ENCODE results near the gene ZNF710. TPM values are rescaled to one million over a fixed set of nuclear protein-coding genes. Genes with fewer than 3 reads are reported as not detected.

ZNF710 gene
- total and polyA plus RNA-seq, 10 donors = 12.5 to 66.4 (median 30.2) TPM

DNA sequence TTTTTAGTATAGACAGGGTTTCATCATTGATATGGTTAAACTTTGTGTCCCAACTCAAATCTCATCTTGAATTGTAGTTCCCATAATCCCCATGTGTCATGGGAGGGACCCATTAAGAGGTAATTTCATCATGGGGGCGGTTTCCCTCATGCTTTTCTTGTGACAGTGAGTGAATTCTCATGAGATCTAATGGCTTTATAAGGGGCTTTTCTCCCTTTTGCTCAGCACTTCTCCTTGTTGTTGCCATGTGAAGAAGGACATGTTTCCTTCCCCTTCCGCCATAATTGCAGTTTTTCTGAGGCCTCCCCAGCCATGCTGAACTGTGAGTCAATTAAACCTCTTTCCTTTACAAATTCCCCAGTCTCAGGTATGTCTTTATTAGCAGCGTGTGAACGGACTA is 20.2 kb upstream of the ZNF710 start:
- Histone ChIP-seq H3K36me3 (no peaks in the 10 kb centered on the region), H3K27me3 (replicated peaks in 1 of 7) (peaks cover 0 to 5% (median 0%) of the 10 kb centered on the region in 7 donors), H3K4me1 (peaks cover 0 to 7% (median 2%) of the 10 kb centered on the region in 6 donors), H3K4me3 (no peak overlapping the region), H3K27ac (no peak overlapping the region), H3K9me3 (peaks cover 0 to 23% (median 15%) of the 10 kb centered on the region in 8 donors)
- intact Hi-C loops (cut with DNase I; ENCODE audit: low total_unique reads) = no loop called here
- DNase-seq = no peak
- WGBS, 5 donors = 80 to 92% (median 84%) methylated on average over 4 of the region's 4 CpGs
- TF ChIP-seq, protein P1, sequence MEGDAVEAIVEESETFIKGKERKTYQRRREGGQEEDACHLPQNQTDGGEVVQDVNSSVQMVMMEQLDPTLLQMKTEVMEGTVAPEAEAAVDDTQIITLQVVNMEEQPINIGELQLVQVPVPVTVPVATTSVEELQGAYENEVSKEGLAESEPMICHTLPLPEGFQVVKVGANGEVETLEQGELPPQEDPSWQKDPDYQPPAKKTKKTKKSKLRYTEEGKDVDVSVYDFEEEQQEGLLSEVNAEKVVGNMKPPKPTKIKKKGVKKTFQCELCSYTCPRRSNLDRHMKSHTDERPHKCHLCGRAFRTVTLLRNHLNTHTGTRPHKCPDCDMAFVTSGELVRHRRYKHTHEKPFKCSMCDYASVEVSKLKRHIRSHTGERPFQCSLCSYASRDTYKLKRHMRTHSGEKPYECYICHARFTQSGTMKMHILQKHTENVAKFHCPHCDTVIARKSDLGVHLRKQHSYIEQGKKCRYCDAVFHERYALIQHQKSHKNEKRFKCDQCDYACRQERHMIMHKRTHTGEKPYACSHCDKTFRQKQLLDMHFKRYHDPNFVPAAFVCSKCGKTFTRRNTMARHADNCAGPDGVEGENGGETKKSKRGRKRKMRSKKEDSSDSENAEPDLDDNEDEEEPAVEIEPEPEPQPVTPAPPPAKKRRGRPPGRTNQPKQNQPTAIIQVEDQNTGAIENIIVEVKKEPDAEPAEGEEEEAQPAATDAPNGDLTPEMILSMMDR (IDR thresholded peaks at IDR 0.05 in 8 of 11, conservative IDR thresholded peaks at IDR 0.05 in 3 of 11) = no peak
- TF ChIP-seq POLR2A (IDR thresholded peaks at IDR 0.05) (no peak), POLR2AphosphoS5 (IDR thresholded peaks at IDR 0.05) (no peak)

DNA sequence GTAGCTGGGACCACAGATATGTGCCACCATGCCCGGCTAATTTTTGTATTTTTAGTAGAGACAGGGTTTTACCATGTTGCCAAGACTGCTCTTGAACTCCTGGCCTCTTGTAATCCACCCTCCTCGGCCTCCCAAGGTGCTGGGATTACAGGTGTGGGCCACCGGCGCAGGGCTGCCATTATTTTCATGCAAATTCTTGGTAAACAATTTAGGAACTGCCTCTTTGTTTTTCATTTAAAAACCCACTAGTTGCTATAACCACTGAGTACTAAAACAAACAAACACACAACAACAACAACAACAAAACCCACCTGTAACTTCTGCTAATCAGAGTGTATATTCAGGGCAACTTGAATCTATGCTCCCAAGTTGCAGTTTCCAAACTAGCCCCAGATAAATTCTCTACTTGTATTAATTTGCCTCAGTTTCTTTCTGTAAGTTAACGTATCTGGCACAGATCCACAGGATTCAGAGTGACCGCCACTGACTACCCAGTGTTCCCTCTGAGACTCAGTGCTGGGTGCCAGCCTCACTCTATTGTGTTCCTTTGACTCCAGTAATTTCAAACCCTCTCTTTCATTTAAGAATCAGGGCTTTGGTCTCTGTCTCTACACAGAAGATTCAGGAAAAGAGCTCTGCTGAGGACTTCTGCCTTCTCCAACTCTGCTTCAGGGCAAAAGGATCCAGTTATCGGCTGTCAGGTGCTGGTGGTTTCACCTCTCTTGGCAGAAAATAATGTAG is 18.6 kb upstream of the ZNF710 start:
- Histone ChIP-seq H3K36me3 (no peaks in the 10 kb centered on the region), H3K27ac (no peak overlapping the region), H3K4me1 (no peaks in the 10 kb centered on the region), H3K27me3 (replicated peaks in 1 of 7) (peaks cover 0 to 5% (median 0%) of the 10 kb centered on the region in 7 donors), H3K4me3 (no peak overlapping the region), H3K9me3 (peaks cover 0 to 25% (median 15%) of the 10 kb centered on the region in 8 donors)
- intact Hi-C loops (cut with DNase I; ENCODE audit: low total_unique reads) = no loop called here
- TF ChIP-seq, protein P1 (IDR thresholded peaks at IDR 0.05 in 8 of 11, conservative IDR thresholded peaks at IDR 0.05 in 3 of 11) = no peak
- no peak for TF ChIP-seq POLR2AphosphoS5 (IDR thresholded peaks at IDR 0.05)
- TF ChIP-seq POLR2A (IDR thresholded peaks at IDR 0.05) = no peak
- 67 to 82% (median 77%) methylated on average over 7 of the region's 7 CpGs for WGBS, 5 donors
- no peak for DNase-seq

DNA sequence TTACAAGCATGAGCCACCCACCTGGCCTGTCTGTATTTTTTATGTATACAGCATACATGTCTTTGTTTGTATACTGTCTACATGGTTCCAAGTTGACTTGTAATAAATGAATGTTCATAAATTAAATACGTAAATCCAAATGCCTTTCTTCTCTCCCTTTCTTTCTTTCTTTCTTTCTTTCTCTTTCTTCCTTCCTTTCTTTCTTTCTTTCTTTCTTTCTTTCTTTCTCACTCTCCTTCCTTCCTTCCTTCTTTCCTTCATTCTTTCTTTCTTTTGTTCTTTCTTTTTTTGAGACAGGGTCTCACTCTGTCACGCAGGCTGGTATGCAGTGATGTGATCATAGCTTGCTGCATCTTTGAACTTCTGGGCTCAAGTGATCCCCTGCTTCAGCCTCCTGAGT is 17.1 kb upstream of the ZNF710 start:
- Histone ChIP-seq H3K27ac (no peak overlapping the region), H3K4me1 (no peaks in the 10 kb centered on the region), H3K36me3 (no peaks in the 10 kb centered on the region), H3K9me3 (peaks cover 0 to 25% (median 15%) of the 10 kb centered on the region in 8 donors), H3K4me3 (no peak overlapping the region), H3K27me3 (replicated peaks in 1 of 7) (peaks cover 0 to 5% (median 0%) of the 10 kb centered on the region in 7 donors)
- TF ChIP-seq POLR2AphosphoS5 (IDR thresholded peaks at IDR 0.05) = no peak
- no peak for DNase-seq
- intact Hi-C loops (cut with DNase I; ENCODE audit: low total_unique reads) = no loop called here
- WGBS, 5 donors = 71 to 99% (median 95%) methylated on average over 2 of the region's 2 CpGs

DNA sequence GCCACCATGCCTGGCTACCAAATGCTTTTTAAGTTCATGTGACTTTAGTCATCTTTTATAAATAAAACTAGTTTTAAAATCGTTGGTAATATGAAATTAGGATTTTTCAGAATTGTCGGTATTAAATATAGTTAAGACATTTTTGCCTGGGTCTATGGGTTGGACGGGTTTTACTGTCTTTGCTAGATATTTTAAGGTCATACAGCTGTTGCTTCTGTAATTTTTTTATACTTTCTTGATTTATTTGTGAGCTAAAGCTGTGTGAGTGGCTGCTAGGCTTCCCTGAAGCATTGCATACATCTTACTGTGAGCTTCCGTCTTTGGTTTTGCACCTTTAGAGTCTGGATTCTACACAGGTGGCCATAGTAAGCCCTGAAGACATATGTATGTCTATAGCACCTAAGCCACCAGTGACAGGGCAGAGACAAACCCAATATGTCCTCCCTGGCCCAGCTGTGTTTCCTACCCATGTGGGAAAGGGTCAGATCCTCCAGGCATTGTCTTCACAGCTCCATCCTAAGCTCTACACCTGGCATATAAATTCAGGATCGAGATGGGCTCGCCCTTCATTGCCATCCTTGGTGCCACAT is 16.6 kb upstream of the ZNF710 start:
- intact Hi-C loops (cut with DNase I; ENCODE audit: low total_unique reads) = no loop called here
- Histone ChIP-seq H3K27me3 (replicated peaks in 1 of 7) (peaks cover 0 to 5% (median 0%) of the 10 kb centered on the region in 7 donors), H3K4me1 (no peaks in the 10 kb centered on the region), H3K4me3 (no peak overlapping the region), H3K27ac (no peak overlapping the region), H3K36me3 (no peaks in the 10 kb centered on the region), H3K9me3 (peaks cover 0 to 25% (median 15%) of the 10 kb centered on the region in 8 donors)
- no peak for TF ChIP-seq POLR2AphosphoS5 (IDR thresholded peaks at IDR 0.05)
- TF ChIP-seq, protein P1 (IDR thresholded peaks at IDR 0.05 in 8 of 11, conservative IDR thresholded peaks at IDR 0.05 in 3 of 11) = no peak
- TF ChIP-seq POLR2A (IDR thresholded peaks at IDR 0.05) = no peak
- WGBS, 5 donors = 82 to 93% (median 91%) methylated on average over 6 of the region's 6 CpGs
- DNase-seq = no peak
